Neural progenitor cell (in vitro differentiated cells): ENCODE measurements around the gene KMT2C. TPM values are rescaled to one million over a fixed set of nuclear protein-coding genes. Genes with fewer than 3 reads are reported as not detected.

Experiments
- DNase-seq: peaks from one replicate; pipeline ENCODE4 v3.0.0-alpha.2; 2016; ENCODE audit warnings: low spot score
- H2AFZ ChIP-seq: fragments of 200-600 bp; sonication (generic); replicated peaks from 2 replicates; pipeline ENCODE4 v1.6.1; 2016; ENCODE audit warnings: antibody characterized with exemption
- H3F3A ChIP-seq: fragments of 200-600 bp; sonication (generic); 2 replicates; pipeline ENCODE4 v1.6.1; 2016; ENCODE audit warnings: antibody characterized with exemption, low read depth
- H3K27ac ChIP-seq: fragments of 200-600 bp; sonication (generic); 2 replicates; pipeline ENCODE4 v1.5.1; 2016; ENCODE audit warnings: mild to moderate bottlenecking
- H3K27me3 ChIP-seq: fragments of 200-600 bp; sonication (generic); 2 replicates; pipeline ENCODE4 v1.6.1; 2016; ENCODE audit warnings: mild to moderate bottlenecking, moderate library complexity
- H3K36me3 ChIP-seq: fragments of 200-600 bp; sonication (generic); 2 replicates; pipeline ENCODE4 v1.5.1; 2016
- H3K4me1 ChIP-seq: fragments of 200-600 bp; sonication (generic); 2 replicates; pipeline ENCODE4 v1.6.1; 2016; ENCODE audit warnings: mixed run types
- H3K4me2 ChIP-seq: fragments of 200-600 bp; sonication (generic); 2 replicates; pipeline ENCODE4 v1.6.1; 2016
- H3K4me3 ChIP-seq: fragments of 200-600 bp; sonication (generic); 2 replicates; pipeline ENCODE4 v1.5.1; 2016
- H3K79me2 ChIP-seq: fragments of 200-600 bp; sonication (generic); 2 replicates; pipeline ENCODE4 v1.6.1; 2016; ENCODE audit warnings: low read depth
- H3K9ac ChIP-seq: fragments of 200-600 bp; sonication (generic); 2 replicates; pipeline ENCODE4 v1.6.1; 2016
- H3K9me3 ChIP-seq: fragments of 200-600 bp; sonication (generic); 2 replicates; pipeline ENCODE4 v1.5.1; 2016; ENCODE audit warnings: low read depth
- H4K20me1 ChIP-seq: fragments of 200-600 bp; sonication (generic); 2 replicates; pipeline ENCODE4 v1.6.1; 2016; ENCODE audit warnings: low read depth
- H3K27ac Mint-ChIP-seq: 3 replicates; pipeline ENCODE4 v1.8.0; 2021; ENCODE audit warnings: mixed read lengths
- H3K27me3 Mint-ChIP-seq: 2 replicates; pipeline ENCODE4 v1.8.0; 2022; ENCODE audit warnings: low read depth, mild to moderate bottlenecking, inconsistent platforms, moderate library complexity, mixed read lengths; ENCODE audit not compliant: insufficient read depth
- H3K36me3 Mint-ChIP-seq: 3 replicates; pipeline ENCODE4 v1.8.0; 2021; ENCODE audit warnings: mixed read lengths
- H3K4me1 Mint-ChIP-seq: 3 replicates; pipeline ENCODE4 v1.8.0; 2021; ENCODE audit warnings: mixed read lengths
- H3K4me3 Mint-ChIP-seq: 3 replicates; pipeline ENCODE4 v1.8.0; 2021; ENCODE audit warnings: mild to moderate bottlenecking, moderate library complexity, mixed read lengths
- H3K9me3 Mint-ChIP-seq: 3 replicates; pipeline ENCODE4 v1.8.0; 2020; ENCODE audit warnings: mixed read lengths
- CTCF ChIP-seq: fragments of 200-600 bp; sonication (generic); IDR thresholded peaks from 2 replicates; pipeline ENCODE4 v1.5.1; 2017; ENCODE audit warnings: antibody characterized with exemption, mild to moderate bottlenecking
- EZH2 ChIP-seq: fragments of 200-600 bp; sonication (generic); IDR thresholded peaks from 2 replicates; pipeline ENCODE4 v1.6.1; 2017; ENCODE audit warnings: antibody characterized with exemption, mild to moderate bottlenecking, moderate library complexity
- EZH2phosphoT487 ChIP-seq: fragments of 200-600 bp; sonication (generic); IDR thresholded peaks from 2 replicates; pipeline ENCODE4 v1.6.1; 2017; ENCODE audit warnings: antibody characterized with exemption
- total RNA-seq: library from RNA; depleted of rRNA; stranded (reverse); fragments of >200 nt; gene quantifications from 2 replicates; pipeline ENCODE4 v1.2.3, GENCODE V29; 2015; ENCODE audit warnings: low replicate concordance

The KMT2C gene
- total RNA-seq, 1 donor from 2014 or later: 26.4 TPM

DNA sequence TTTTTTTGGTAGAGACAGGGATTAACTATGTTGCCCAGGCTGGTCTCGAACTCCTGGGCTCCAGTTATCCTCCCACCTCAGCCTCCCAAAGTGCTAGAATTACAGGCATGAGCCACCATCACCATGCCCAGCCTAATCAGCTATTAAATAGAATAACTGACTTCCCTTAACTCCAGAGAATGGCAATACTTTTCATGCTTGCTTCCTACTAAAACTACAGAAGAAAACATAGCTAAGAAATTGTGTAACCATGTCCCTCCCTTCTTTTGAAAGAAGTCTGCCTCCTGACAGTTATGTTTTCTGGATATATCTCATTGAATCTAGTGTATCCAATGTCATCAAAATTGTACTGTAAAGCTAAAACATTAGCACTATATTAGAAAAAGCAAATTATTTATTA, 95.6 kb downstream of the KMT2C start:
- no peak overlapping the region for H3K27ac Mint-ChIP-seq

GRCh38 chr7:152338561-152338960, 97.2 kb downstream of the KMT2C start:
- H3K4me2 ChIP-seq: no peak overlapping the region
- no peak overlapping the region for H3K4me3 Mint-ChIP-seq
- H3K27ac Mint-ChIP-seq: no peak overlapping the region
- no peaks in the 10 kb centered on the region for H3K4me1 ChIP-seq
- DNase-seq: no peak
- H3K27ac ChIP-seq: no peak overlapping the region
- H3K36me3 Mint-ChIP-seq: peaks cover 4% of the 10 kb centered on the region
- H3K9ac ChIP-seq: no peak overlapping the region
- no peaks in the 10 kb centered on the region for H3K9me3 ChIP-seq
- peaks cover 97% of the 10 kb centered on the region for H3K79me2 ChIP-seq
- no peak overlapping the region for H2AFZ ChIP-seq
- H3K4me1 Mint-ChIP-seq: peaks cover 2% of the 10 kb centered on the region
- no peaks in the 10 kb centered on the region for H3K9me3 Mint-ChIP-seq
- no peak for TF ChIP-seq CTCF
- TF ChIP-seq EZH2: no peak
- no peak for TF ChIP-seq EZH2phosphoT487
- H3F3A ChIP-seq: peaks cover 5% of the 10 kb centered on the region
- no peak overlapping the region for H3K4me3 ChIP-seq
- no peaks in the 10 kb centered on the region for H3K27me3 Mint-ChIP-seq
- H4K20me1 ChIP-seq: peaks cover 57% of the 10 kb centered on the region
- H3K27me3 ChIP-seq: no peaks in the 10 kb centered on the region
- no peaks in the 10 kb centered on the region for H3K36me3 ChIP-seq

More for the DNA sequence above, 95.6 kb downstream of the KMT2C start:
- peaks cover 92% of the 10 kb centered on the region for H3K79me2 ChIP-seq
- H3K27me3 ChIP-seq: no peaks in the 10 kb centered on the region
- Mint-ChIP-seq H3K36me3 (no peaks in the 10 kb centered on the region), H3K9me3 (no peaks in the 10 kb centered on the region), H3K4me3 (no peak overlapping the region), H3K27me3 (no peaks in the 10 kb centered on the region), H3K4me1 (peaks cover 2% of the 10 kb centered on the region)
- no peaks in the 10 kb centered on the region for H3K36me3 ChIP-seq
- H3K9me3 ChIP-seq: no peaks in the 10 kb centered on the region
- H3K4me1 ChIP-seq: no peaks in the 10 kb centered on the region
- H3K9ac ChIP-seq: no peak overlapping the region
- H4K20me1 ChIP-seq: peaks cover 57% of the 10 kb centered on the region
- H2AFZ ChIP-seq: no peak overlapping the region
- H3K4me2 ChIP-seq: no peak overlapping the region
- peaks cover 7% of the 10 kb centered on the region for H3F3A ChIP-seq
- DNase-seq: no peak
- no peak overlapping the region for H3K4me3 ChIP-seq
- TF ChIP-seq EZH2phosphoT487: no peak
- TF ChIP-seq CTCF: no peak
- no peak for TF ChIP-seq EZH2
- no peak overlapping the region for H3K27ac ChIP-seq

- peak; percentile 71 for DNase-seq
- Mint-ChIP-seq H3K27me3 (peaks cover 2% of the 10 kb centered on the region), H3K27ac (no peak overlapping the region), H3K9me3 (no peaks in the 10 kb centered on the region), H3K36me3 (peaks cover 4% of the 10 kb centered on the region), H3K4me1 (peaks cover 2% of the 10 kb centered on the region), H3K4me3 (no peak overlapping the region)
- Histone ChIP-seq H4K20me1 (peaks cover 45% of the 10 kb centered on the region), H3K36me3 (no peaks in the 10 kb centered on the region), H3K9me3 (no peaks in the 10 kb centered on the region), H3K4me3 (no peak overlapping the region), H3K27me3 (no peaks in the 10 kb centered on the region), H3F3A (no peaks in the 10 kb centered on the region), H3K27ac (no peak overlapping the region), H3K4me2 (no peak overlapping the region), H2AFZ (no peak overlapping the region), H3K4me1 (no peaks in the 10 kb centered on the region), H3K79me2 (peaks cover 97% of the 10 kb centered on the region), H3K9ac (no peak overlapping the region)
- no peak for TF ChIP-seq EZH2phosphoT487
- TF ChIP-seq CTCF: peak; percentile 70
Observed at GRCh38 chr7:152336754-152337368, 98.9 kb downstream of the KMT2C start.
